Measurements from ENCODE around the gene ENOX1.
A peak's percentile ranks its signal among the peaks of the same experiment; 100 is the strongest.

Gene ENOX1

GRCh38 chr13:43478211-43478610 lies 308.6 kb downstream of the ENOX1 start:
- no peak for DNase-seq

GRCh38 chr13:43475140-43475539 lies 311.6 kb downstream of the ENOX1 start:
- no peak for DNase-seq

GRCh38 chr13:43473437-43473836 lies 313.3 kb downstream of the ENOX1 start:
- DNase-seq, result no peak

- DNase-seq, result no peak
These were observed 313.8 kb downstream of the ENOX1 start for GRCh38 chr13:43472980-43473379.

GRCh38 chr13:43472339-43472738 lies 314.4 kb downstream of the ENOX1 start:
- DNase-seq, result no peak

GRCh38 chr13:43470610-43471009 lies 316.2 kb downstream of the ENOX1 start:
- no peak for DNase-seq

GRCh38 chr13:43469791-43470190 lies 317.0 kb downstream of the ENOX1 start:
- DNase-seq, result no peak

GRCh38 chr13:43464578-43465264 lies 322.1 kb downstream of the ENOX1 start:
- no peak for DNase-seq

GRCh38 chr13:43448605-43449336 lies 338.0 kb downstream of the ENOX1 start:
- DNase-seq, result peak in 5 of 14 donors; percentile 1 to 47 (median 18)

GRCh38 chr13:43446126-43446525 lies 340.6 kb downstream of the ENOX1 start:
- DNase-seq, result no peak

- DNase-seq, result no peak
These were observed 341.1 kb downstream of the ENOX1 start for GRCh38 chr13:43445668-43446067.

- no peak for DNase-seq
These were observed 342.7 kb downstream of the ENOX1 start for GRCh38 chr13:43444081-43444480.

- no peak for DNase-seq
These were observed 344.8 kb downstream of the ENOX1 start for GRCh38 chr13:43441899-43442499.

GRCh38 chr13:43441464-43441863 lies 345.3 kb downstream of the ENOX1 start:
- DNase-seq, result no peak

GRCh38 chr13:43434191-43434590 lies 352.6 kb downstream of the ENOX1 start:
- no peak for DNase-seq

- DNase-seq, result no peak
These were observed 353.1 kb downstream of the ENOX1 start for GRCh38 chr13:43433691-43434141.

GRCh38 chr13:43432958-43433357 lies 353.8 kb downstream of the ENOX1 start:
- no peak for DNase-seq

- no peak for DNase-seq
These were observed 354.9 kb downstream of the ENOX1 start for GRCh38 chr13:43431841-43432240.

- DNase-seq, result no peak
These were observed 355.5 kb downstream of the ENOX1 start for GRCh38 chr13:43431290-43431716.

GRCh38 chr13:43428545-43429296 lies 358.1 kb downstream of the ENOX1 start:
- no peak for DNase-seq

GRCh38 chr13:43426355-43426754 lies 360.4 kb downstream of the ENOX1 start:
- no peak for DNase-seq

GRCh38 chr13:43425234-43425633 lies 361.5 kb downstream of the ENOX1 start:
- no peak for DNase-seq

GRCh38 chr13:43424412-43424811 lies 362.4 kb downstream of the ENOX1 start:
- no peak for DNase-seq

Data from C1 segment of cervical spinal cord (tissue), 14 donors.